ENCODE measurements around the gene COPA. TPM values are rescaled to one million over a fixed set of nuclear protein-coding genes. Genes with fewer than 3 reads are reported as not detected.

COPA gene
- total RNA-seq, 1 donor from 2014 or later = 123 TPM

DNA sequence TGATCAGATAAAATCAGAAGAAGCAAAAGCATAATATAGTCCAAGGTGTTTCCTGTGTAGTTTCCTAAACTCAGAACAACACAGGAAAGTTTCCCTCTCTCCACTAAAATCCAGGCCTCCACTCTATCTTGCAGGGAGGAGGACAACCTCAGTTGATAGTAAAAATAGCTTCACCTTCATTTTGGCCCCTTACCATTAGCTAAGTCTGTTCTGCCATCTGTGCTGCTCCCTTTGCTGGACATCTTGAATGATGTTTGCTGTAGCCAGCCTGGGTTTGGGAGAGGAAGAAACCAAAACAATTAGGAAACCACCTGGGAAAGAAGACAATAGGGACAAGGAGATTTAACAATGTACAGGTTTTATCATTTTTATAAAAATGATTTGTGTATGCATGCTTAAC, 99.3 kb downstream of the COPA start:
- Mint-ChIP-seq H3K36me3 (ENCODE audit: low read depth) (peaks cover under 1% of the 10 kb centered on the region), H3K27me3 (ENCODE audit: low read depth) (no peaks in the 10 kb centered on the region), H3K4me3 (no peak overlapping the region), H3K9me3 (no peaks in the 10 kb centered on the region), H3K27ac (ENCODE audit: unreplicated experiment) (no peak overlapping the region), H3K4me1 (peaks cover 13% of the 10 kb centered on the region)
- DNase-seq (ENCODE audit: low read depth, low spot score) = no peak
- TF ChIP-seq, protein P1, sequence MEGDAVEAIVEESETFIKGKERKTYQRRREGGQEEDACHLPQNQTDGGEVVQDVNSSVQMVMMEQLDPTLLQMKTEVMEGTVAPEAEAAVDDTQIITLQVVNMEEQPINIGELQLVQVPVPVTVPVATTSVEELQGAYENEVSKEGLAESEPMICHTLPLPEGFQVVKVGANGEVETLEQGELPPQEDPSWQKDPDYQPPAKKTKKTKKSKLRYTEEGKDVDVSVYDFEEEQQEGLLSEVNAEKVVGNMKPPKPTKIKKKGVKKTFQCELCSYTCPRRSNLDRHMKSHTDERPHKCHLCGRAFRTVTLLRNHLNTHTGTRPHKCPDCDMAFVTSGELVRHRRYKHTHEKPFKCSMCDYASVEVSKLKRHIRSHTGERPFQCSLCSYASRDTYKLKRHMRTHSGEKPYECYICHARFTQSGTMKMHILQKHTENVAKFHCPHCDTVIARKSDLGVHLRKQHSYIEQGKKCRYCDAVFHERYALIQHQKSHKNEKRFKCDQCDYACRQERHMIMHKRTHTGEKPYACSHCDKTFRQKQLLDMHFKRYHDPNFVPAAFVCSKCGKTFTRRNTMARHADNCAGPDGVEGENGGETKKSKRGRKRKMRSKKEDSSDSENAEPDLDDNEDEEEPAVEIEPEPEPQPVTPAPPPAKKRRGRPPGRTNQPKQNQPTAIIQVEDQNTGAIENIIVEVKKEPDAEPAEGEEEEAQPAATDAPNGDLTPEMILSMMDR (conservative IDR thresholded peaks at IDR 0.05) = no peak

DNA sequence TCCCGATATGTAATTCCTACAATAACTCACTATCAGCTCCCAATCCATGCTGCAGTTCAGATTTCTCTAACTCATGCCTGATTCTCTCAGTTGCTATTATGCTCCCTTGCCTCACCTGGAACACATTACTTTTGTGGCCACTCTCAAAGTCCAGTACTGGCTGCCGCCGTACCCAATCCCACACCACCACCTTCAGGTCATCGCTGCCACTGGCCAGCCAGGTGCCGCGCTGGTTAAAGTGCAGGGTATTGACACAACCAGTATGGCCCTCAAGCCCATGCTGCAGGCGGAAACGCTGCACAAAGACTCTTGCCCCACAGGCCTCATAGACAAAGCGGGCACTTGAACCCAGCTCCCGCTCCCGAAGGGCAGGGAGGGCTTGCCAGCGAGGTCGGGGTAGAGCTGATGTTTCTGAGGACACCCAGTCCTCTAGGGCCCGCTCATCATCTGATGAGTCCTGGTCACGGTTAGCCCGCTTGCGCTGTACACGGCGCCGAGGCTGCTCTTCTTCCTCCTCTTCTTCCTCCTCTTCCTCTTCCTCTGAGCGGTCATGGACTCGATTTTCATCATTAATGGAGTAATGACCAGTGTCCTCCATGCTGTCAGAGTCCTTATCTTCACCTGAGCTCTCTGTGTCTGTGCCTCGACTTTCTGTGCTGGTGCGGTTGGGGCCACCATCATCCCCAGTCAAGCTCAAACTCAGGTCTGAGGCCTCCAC, 103.3 kb downstream of the COPA start:
- DNase-seq (ENCODE audit: low read depth, low spot score) = no peak
- Mint-ChIP-seq H3K4me3 (no peak overlapping the region), H3K36me3 (ENCODE audit: low read depth) (peaks cover 6% of the 10 kb centered on the region), H3K4me1 (peaks cover 1% of the 10 kb centered on the region), H3K27me3 (ENCODE audit: low read depth) (no peaks in the 10 kb centered on the region), H3K27ac (ENCODE audit: unreplicated experiment) (no peak overlapping the region), H3K9me3 (no peaks in the 10 kb centered on the region)
- TF ChIP-seq, protein P1 (conservative IDR thresholded peaks at IDR 0.05) = no peak

Other genes with a start within 250 kb of the COPA start
- gene IGSF8, start 244.6 kb downstream of the COPA start, total RNA-seq = 27.5 and 28.4 TPM in 2 replicates
- gene ATP1A2, start 227.5 kb downstream of the COPA start, total RNA-seq = 93.6 and 101 TPM in 2 replicates
- 0.20 and 0.35 TPM in 2 replicates for gene ATP1A4, start 191.6 kb downstream of the COPA start, total RNA-seq
- gene CASQ1, start 152.7 kb downstream of the COPA start, total RNA-seq = 0.16 and 0.26 TPM in 2 replicates
- 113 and 117 TPM in 2 replicates for gene PEA15, start 137.9 kb downstream of the COPA start, total RNA-seq
- 124 and 130 TPM in 2 replicates for gene DCAF8, start 80.7 kb downstream of the COPA start, total RNA-seq
- gene PEX19, start 58.1 kb downstream of the COPA start, total RNA-seq = 85.5 and 87.4 TPM in 2 replicates
- 83.1 and 98.8 TPM in 2 replicates for gene NCSTN, start 133 bp upstream of the COPA start, total RNA-seq
- 10.0 and 10.6 TPM in 2 replicates for gene NHLH1, start 23.8 kb upstream of the COPA start, total RNA-seq
- gene VANGL2, start 57.3 kb upstream of the COPA start, total RNA-seq = 106 and 109 TPM in 2 replicates
- gene SLAMF6, start 180.0 kb upstream of the COPA start, total RNA-seq = not detected in 2 replicates
- not detected in 2 replicates for gene CD84, start 236.2 kb upstream of the COPA start, total RNA-seq

Data from neural crest cell (in vitro differentiated cells).